ENCODE results near the gene ZNF436. TPM values are rescaled to one million over a fixed set of nuclear protein-coding genes. Genes with fewer than 3 reads are reported as not detected.

Gene ZNF436
- total and polyA plus RNA-seq, 2 of the 13 experiments (the other 11 are each of a cell fraction or from before 2014, with no cell fraction given): 4.3 to 9.9 TPM

GRCh38 chr1:23402286-23403037, 32.8 kb upstream of the ZNF436 start:
- H3K27me3 ChIP-seq (ENCODE audit: control insufficient read depth in 1 of 2, insufficient read depth in 2 of 2, low read length in 2 of 2): no peaks in the 10 kb centered on the region
- H3K36me3 ChIP-seq (replicated peaks in 1 of 2; ENCODE audit: control insufficient read depth in 1 of 2, insufficient read depth in 2 of 2, low read length in 2 of 2): peaks cover 16 to 79% of the 10 kb centered on the region in 2 experiments
- no peak overlapping the region for H2AFZ ChIP-seq (ENCODE audit: low read length)
- WGBS (ENCODE audit: low lambda C conversion rate): over 99% methylated on average over 10 of the region's 11 CpGs
- ATAC-seq (no peak), FAIRE-seq (no peak), DNase-seq (ENCODE audit: low spot score) (no peak)
- H3K27ac ChIP-seq (ENCODE audit: extremely low read length, insufficient read depth, low read length): no peak overlapping the region
- H3K9me3 ChIP-seq (ENCODE audit: low read length): no peaks in the 10 kb centered on the region
- in situ Hi-C loops (cut with HindIII; ENCODE audit: extremely low pct_ligation_motif_present, low pct_unique_long_range_greater_than_20kb) (no loop called here), intact Hi-C loops (cut with micrococcal nuclease; ENCODE audit: unreplicated experiment) (loop anchor here (1.0 kb wide), 1 partner anchor 33 kb away; the partner anchor contains the start of gene ZNF436)
- BruUV-seq (replicated peaks): no TSS peak
- no peaks in the 10 kb centered on the region for H4K20me1 ChIP-seq (ENCODE audit: insufficient read depth, low read length)
- no peak overlapping the region for H3K4me3 ChIP-seq (replicated peaks in 1 of 3; ENCODE audit: insufficient read depth in 1 of 3, low read depth in 2 of 3, low read length in 3 of 3)
- H3K9ac ChIP-seq (ENCODE audit: insufficient read depth, low read depth, low read length): no peak overlapping the region
- no peak overlapping the region for H3K4me2 ChIP-seq (ENCODE audit: low read depth, low read length)
- H3K4me1 ChIP-seq (ENCODE audit: insufficient read depth, low read length): no peaks in the 10 kb centered on the region
- ChIA-PET CTCF (ENCODE audit: low intra/inter-chr PET ratio, low total read pairs) (no interaction called here), POLR2A (interaction anchor here (1.4 kb wide), 1 partner anchor 34 kb away, joined by 4 read pairs; no protein-coding TSS in a partner anchor)
- TF ChIP-seq ZNF546 (CRISPR knock-in tag; conservative IDR thresholded peaks at IDR 0.05) (no peak), RFX3 (CRISPR knock-in tag; IDR thresholded peaks at IDR 0.05) (no peak), ZNF773 (CRISPR knock-in tag; IDR thresholded peaks at IDR 0.05; ENCODE audit: borderline replicate concordance) (no peak), THYN1 (CRISPR knock-in tag; IDR thresholded peaks at IDR 0.05; ENCODE audit: borderline replicate concordance, low read depth) (no peak), DDIT3 (CRISPR knock-in tag; IDR thresholded peaks at IDR 0.05) (no peak), ZNF383 (CRISPR knock-in tag; IDR thresholded peaks at IDR 0.05; ENCODE audit: borderline replicate concordance) (no peak), PHF21A (CRISPR knock-in tag; IDR thresholded peaks at IDR 0.05) (no peak)
- no peaks in the 10 kb centered on the region for H3K79me2 ChIP-seq (ENCODE audit: insufficient read depth, low read length)

- 100% methylated on average over 6 of the region's 6 CpGs for WGBS (ENCODE audit: low lambda C conversion rate)
- H3K4me2 ChIP-seq (ENCODE audit: low read depth, low read length): no peak overlapping the region
- ATAC-seq: no peak
- no TSS peak for BruUV-seq (replicated peaks)
- no peak overlapping the region for H3K4me3 ChIP-seq (replicated peaks in 1 of 3; ENCODE audit: insufficient read depth in 1 of 3, low read depth in 2 of 3, low read length in 3 of 3)
- H3K9ac ChIP-seq (ENCODE audit: insufficient read depth, low read depth, low read length): no peak overlapping the region
- 0 out of 2 replicates have a peak, but pooled peaks cover under 1% of the 10 kb centered on the region for H3K4me1 ChIP-seq (ENCODE audit: insufficient read depth, low read length)
- H3K27ac ChIP-seq (ENCODE audit: extremely low read length, insufficient read depth, low read length): no peak overlapping the region
- no peak for DNase-seq (ENCODE audit: low spot score)
- FAIRE-seq: no peak
- in situ Hi-C loops (cut with HindIII; ENCODE audit: extremely low pct_ligation_motif_present, low pct_unique_long_range_greater_than_20kb) (no loop called here), intact Hi-C loops (cut with micrococcal nuclease; ENCODE audit: unreplicated experiment) (no loop called here)
- H3K27me3 ChIP-seq (ENCODE audit: control insufficient read depth in 1 of 2, insufficient read depth in 2 of 2, low read length in 2 of 2): no peaks in the 10 kb centered on the region
- peaks cover 20 to 79% of the 10 kb centered on the region in 2 experiments for H3K36me3 ChIP-seq (replicated peaks in 1 of 2; ENCODE audit: control insufficient read depth in 1 of 2, insufficient read depth in 2 of 2, low read length in 2 of 2)
- ChIA-PET POLR2A (no interaction called here), CTCF (ENCODE audit: low intra/inter-chr PET ratio, low total read pairs) (no interaction called here)
- H3K79me2 ChIP-seq (ENCODE audit: insufficient read depth, low read length): no peaks in the 10 kb centered on the region
- no peaks in the 10 kb centered on the region for H4K20me1 ChIP-seq (ENCODE audit: insufficient read depth, low read length)
- no peak overlapping the region for H2AFZ ChIP-seq (ENCODE audit: low read length)
- H3K9me3 ChIP-seq (ENCODE audit: low read length): no peaks in the 10 kb centered on the region
- no peak for TF ChIP-seq ZBTB7B (CRISPR knock-in tag; IDR thresholded peaks at IDR 0.05)
- no peak for TF ChIP-seq GMEB2 (CRISPR knock-in tag; IDR thresholded peaks at IDR 0.05; ENCODE audit: low read depth)
These were observed 31.7 kb upstream of the ZNF436 start for GRCh38 chr1:23401313-23401712.

Data from HepG2 (cell line).